ENCODE results near the gene SSR3. TPM values are rescaled to one million over a fixed set of nuclear protein-coding genes. Genes with fewer than 3 reads are reported as not detected.

SSR3 gene
- total RNA-seq, 1 donor from 2014 or later: 377 TPM

GRCh38 chr3:156587760-156588069, 32.8 kb upstream of the SSR3 start:
- H3K36me3 Mint-ChIP-seq (ENCODE audit: low read depth): peaks cover 2% of the 10 kb centered on the region
- no peak for DNase-seq (ENCODE audit: low spot score)
- H3K4me3 Mint-ChIP-seq (ENCODE audit: unreplicated experiment): no peak overlapping the region
- H3K27me3 Mint-ChIP-seq (ENCODE audit: low read depth): no peaks in the 10 kb centered on the region
- no peak for TF ChIP-seq CTCF (IDR thresholded peaks at IDR 0.05)
- no peaks in the 10 kb centered on the region for H3K9me3 Mint-ChIP-seq (ENCODE audit: low read depth)
- peaks cover 12% of the 10 kb centered on the region for H3K4me1 Mint-ChIP-seq (ENCODE audit: low read depth)
- no peak overlapping the region for H3K27ac Mint-ChIP-seq (ENCODE audit: unreplicated experiment)

GRCh38 chr3:156586905-156587759, 32.2 kb upstream of the SSR3 start:
- Mint-ChIP-seq H3K9me3 (ENCODE audit: low read depth) (no peaks in the 10 kb centered on the region), H3K27ac (ENCODE audit: unreplicated experiment) (no peak overlapping the region), H3K4me1 (ENCODE audit: low read depth) (peaks cover 12% of the 10 kb centered on the region), H3K27me3 (ENCODE audit: low read depth) (no peaks in the 10 kb centered on the region), H3K4me3 (ENCODE audit: unreplicated experiment) (no peak overlapping the region), H3K36me3 (ENCODE audit: low read depth) (peaks cover 2% of the 10 kb centered on the region)
- no peak for TF ChIP-seq CTCF (IDR thresholded peaks at IDR 0.05)
- no peak for DNase-seq (ENCODE audit: low spot score)

GRCh38 chr3:156583469-156583868, 28.6 kb upstream of the SSR3 start:
- Mint-ChIP-seq H3K36me3 (ENCODE audit: low read depth) (no peaks in the 10 kb centered on the region), H3K27ac (ENCODE audit: unreplicated experiment) (no peak overlapping the region), H3K27me3 (ENCODE audit: low read depth) (no peaks in the 10 kb centered on the region), H3K4me3 (ENCODE audit: unreplicated experiment) (no peak overlapping the region), H3K9me3 (ENCODE audit: low read depth) (no peaks in the 10 kb centered on the region), H3K4me1 (ENCODE audit: low read depth) (peaks cover 12% of the 10 kb centered on the region)
- DNase-seq (ENCODE audit: low spot score): no peak
- no peak for TF ChIP-seq CTCF (IDR thresholded peaks at IDR 0.05)

GRCh38 chr3:156582532-156583183, 27.7 kb upstream of the SSR3 start:
- DNase-seq (ENCODE audit: low spot score): no peak
- Mint-ChIP-seq H3K9me3 (ENCODE audit: low read depth) (no peaks in the 10 kb centered on the region), H3K36me3 (ENCODE audit: low read depth) (no peaks in the 10 kb centered on the region), H3K27me3 (ENCODE audit: low read depth) (no peaks in the 10 kb centered on the region), H3K4me3 (ENCODE audit: unreplicated experiment) (no peak overlapping the region), H3K27ac (ENCODE audit: unreplicated experiment) (no peak overlapping the region), H3K4me1 (ENCODE audit: low read depth) (peaks cover 12% of the 10 kb centered on the region)
- no peak for TF ChIP-seq CTCF (IDR thresholded peaks at IDR 0.05)

GRCh38 chr3:156581954-156582353, 27.0 kb upstream of the SSR3 start:
- peaks cover 5% of the 10 kb centered on the region for H3K4me1 Mint-ChIP-seq (ENCODE audit: low read depth)

More at GRCh38 chr3:156581954-156582353, 27.0 kb upstream of the SSR3 start:
- Mint-ChIP-seq H3K27ac (ENCODE audit: unreplicated experiment) (no peak overlapping the region), H3K27me3 (ENCODE audit: low read depth) (no peaks in the 10 kb centered on the region), H3K36me3 (ENCODE audit: low read depth) (no peaks in the 10 kb centered on the region), H3K4me3 (ENCODE audit: unreplicated experiment) (no peak overlapping the region), H3K9me3 (ENCODE audit: low read depth) (no peaks in the 10 kb centered on the region)
- no peak for DNase-seq (ENCODE audit: low spot score)
- TF ChIP-seq CTCF (IDR thresholded peaks at IDR 0.05): no peak

Measured in chondrocyte (in vitro differentiated cells).